Endothelial cell of umbilical vein (primary cell): ENCODE measurements around the gene ANKH. TPM values are rescaled to one million over a fixed set of nuclear protein-coding genes. Genes with fewer than 3 reads are reported as not detected.

ENCODE experiments used
- BruUV-seq: library from RNA; stranded (reverse); fragments of 400-500 nt; replicated peaks from 2 replicates; lab custom pipeline; 2021; lab: Mats Ljungman, UMichigan
- CTCF ChIA-PET: fragments of 300-600, 350-600 bp; sonication (Branson Sonifier 250); formaldehyde crosslinking; loops from one replicate; lab custom pipeline; 2021; ENCODE audit warnings: antibody characterized with exemption, inconsistent platforms; lab: Charles Lee
- POLR2A ChIA-PET: fragments of 300-600, 350-600 bp; sonication (Branson Sonifier 250); formaldehyde crosslinking; loops from one replicate; lab custom pipeline; 2021; ENCODE audit warnings: antibody characterized with exemption, inconsistent platforms; lab: Charles Lee
- DNase-seq: peaks from one replicate; pipeline ENCODE4 v3.0.0-alpha.2; 2011; ENCODE audit warnings: low read depth, low spot score
- FAIRE-seq: peaks from 2 replicates; lab custom pipeline; 2011; peaks lifted over from hg19 to GRCh38; lab: Jason Lieb, UNC
- H2AFZ ChIP-seq: 2 replicates; pipeline ENCODE4 v1.6.0; 2012; ENCODE audit warnings: low read depth, low read length, control low read depth, inconsistent platforms
- H3K27ac ChIP-seq: 2 replicates; pipeline ENCODE4 v1.5.1; 2011; ENCODE audit warnings: low read depth, mild to moderate bottlenecking, control low read depth, low read length, moderate library complexity; ENCODE audit not compliant: insufficient read depth
- H3K27me3 ChIP-seq, 2 experiments: 2 replicates each; pipeline versions ENCODE4 v1.6.0 to v1.6.1; 2011; ENCODE audit warnings: low read length in 2 of 2, mixed read lengths in 1 of 2; ENCODE audit not compliant: control insufficient read depth in 2 of 2, insufficient read depth in 2 of 2
- H3K36me3 ChIP-seq, 2 experiments: 2 replicates in 1 of 2; 3 replicates in 1 of 2; pipeline ENCODE4 v1.5.1; 2011; ENCODE audit warnings: low read length in 2 of 2, mild to moderate bottlenecking in 1 of 2, moderate library complexity in 1 of 2; ENCODE audit not compliant: control insufficient read depth in 2 of 2, insufficient read depth in 2 of 2; ENCODE audit errors: extremely low read depth in 1 of 2
- H3K4me1 ChIP-seq: 3 replicates; pipeline ENCODE4 v1.5.1; 2011; ENCODE audit warnings: mild to moderate bottlenecking, low read length; ENCODE audit not compliant: control insufficient read depth, insufficient read depth; ENCODE audit errors: extremely low read depth
- H3K4me2 ChIP-seq: 2 replicates; pipeline ENCODE4 v1.6.1; 2011; ENCODE audit warnings: low read length, control low read depth, mixed read lengths; ENCODE audit not compliant: insufficient read depth
- H3K4me3 ChIP-seq, 3 experiments: fragments of 200-600 bp in 1 of 3; sonication (generic), shearing (Covaris generic) in 1 of 3; replicated peaks in 1 of 3; 2 replicates each; pipeline ENCODE4 v1.5.1; 2011 to 2016; ENCODE audit warnings: control low read depth in 3 of 3, low read length in 3 of 3, mild to moderate bottlenecking in 2 of 3, inconsistent platforms in 1 of 3, low read depth in 1 of 3, moderate library complexity in 1 of 3; ENCODE audit not compliant: insufficient read depth in 1 of 3
- H3K79me2 ChIP-seq: 2 replicates; pipeline ENCODE4 v1.6.0; 2012; ENCODE audit warnings: low read length, inconsistent platforms; ENCODE audit not compliant: control insufficient read depth, insufficient read depth
- H3K9ac ChIP-seq: replicated peaks from 2 replicates; pipeline ENCODE3; 2011; ENCODE audit warnings: low read length, control low read depth; ENCODE audit not compliant: insufficient read depth; ENCODE audit errors: extremely low read depth
- H3K9me1 ChIP-seq: replicated peaks from 3 replicates; pipeline ENCODE4 v1.6.0; 2011; ENCODE audit warnings: mild to moderate bottlenecking, low read length; ENCODE audit not compliant: control insufficient read depth, insufficient read depth; ENCODE audit errors: extremely low read depth
- H3K9me3 ChIP-seq: replicated peaks from 2 replicates; pipeline ENCODE4 v1.5.1; 2012; ENCODE audit warnings: low read length, inconsistent platforms; ENCODE audit not compliant: control insufficient read depth, insufficient read depth
- H4K20me1 ChIP-seq: replicated peaks from 2 replicates; pipeline ENCODE3; 2011; ENCODE audit warnings: mild to moderate bottlenecking, low read length; ENCODE audit not compliant: control insufficient read depth, insufficient read depth; ENCODE audit errors: extremely low read depth
- CTCF ChIP-seq, 2 donors: IDR thresholded peaks; 1 replicate in 1 of 2; 2 replicates in 1 of 2; pipeline ENCODE4 v1.5.1; 2011; ENCODE audit warnings: low read length in 2 of 2, mild to moderate bottlenecking in 2 of 2, moderate library complexity in 2 of 2, control low read depth in 1 of 2, inconsistent platforms in 1 of 2, low read depth in 1 of 2; ENCODE audit not compliant: insufficient read depth in 1 of 2; ENCODE audit errors: extremely low read depth in 1 of 2
- EZH2 ChIP-seq: IDR thresholded peaks from 2 replicates; pipeline ENCODE4 v1.6.1; 2012; ENCODE audit warnings: borderline replicate concordance, low read depth, mild to moderate bottlenecking, moderate library complexity, low read length, inconsistent platforms; ENCODE audit not compliant: severe bottlenecking
- FOS ChIP-seq: IDR thresholded peaks from 2 replicates; pipeline ENCODE4 v1.6.1; 2011; ENCODE audit warnings: mild to moderate bottlenecking, low read length, moderate library complexity, borderline replicate concordance; ENCODE audit not compliant: insufficient read depth
- GATA2 ChIP-seq: IDR thresholded peaks from 2 replicates; pipeline ENCODE4 v1.7.0; 2011; ENCODE audit warnings: low read depth, mild to moderate bottlenecking, moderate library complexity, mixed read lengths, low read length; ENCODE audit not compliant: insufficient read length, insufficient read depth
- JUN ChIP-seq: IDR thresholded peaks from 2 replicates; pipeline ENCODE4 v1.6.1; 2011; ENCODE audit warnings: borderline replicate concordance, low read depth; ENCODE audit not compliant: insufficient read length, insufficient read depth
- MYC ChIP-seq: IDR thresholded peaks from one replicate; pipeline ENCODE4 v1.6.1; 2011; ENCODE audit warnings: mild to moderate bottlenecking, low read depth, low read length
- POLR2A ChIP-seq: IDR thresholded peaks from 2 replicates; pipeline ENCODE4 v1.6.1; 2012; ENCODE audit warnings: low read depth, mild to moderate bottlenecking, control low read depth, low read length
- POLR2AphosphoS5 ChIP-seq: IDR thresholded peaks from 2 replicates; pipeline ENCODE4 v1.6.1; 2012; ENCODE audit warnings: low read depth, mild to moderate bottlenecking, control low read depth, low read length, moderate library complexity; ENCODE audit not compliant: insufficient read depth
- dilution Hi-C: fragments of 300-500 bp; cut with MboI; formaldehyde crosslinking; loops from one replicate; pipeline ENCODE4 v1.15.0; 2019; ENCODE audit warnings: low sequenced_read_pairs; ENCODE audit not compliant: extremely low pct_ligation_motif_present
- intact Hi-C: fragments of 100-400 bp; cut with micrococcal nuclease; formaldehyde crosslinking; loops from one replicate; pipeline ENCODE4 v1.10.0; 2022
- polyA plus RNA-seq, 4 experiments: library from polyadenylated mRNA; depleted of rRNA in 3 of 4; stranded (reverse) in 3 of 4; unstranded in 1 of 4; fragments of >200 nt; gene quantifications; 2 replicates each; pipeline versions ENCODE4 v1.2.1 to v1.2.3, GENCODE V29; 2011 to 2012; ENCODE audit warnings: missing spikeins in 1 of 4
- total RNA-seq: library from RNA; stranded (reverse); gene quantifications from 2 replicates; pipeline ENCODE4 v1.2.3, GENCODE V29; 2021
- TF ChIP-seq, protein P1 (sequence below): IDR thresholded peaks from 2 replicates; pipeline ENCODE4 v1.6.1; 2011; ENCODE audit not compliant: insufficient read depth, insufficient read length

ANKH gene
- total and polyA plus RNA-seq, 2 donors (not counting 3 experiments of a cell fraction or from before 2014, with no cell fraction given): 12.7 to 31.4 TPM

GRCh38 chr5:14749579-14750101 lies 121.9 kb downstream of the ANKH start:
- Histone ChIP-seq H3K4me3 (no peak overlapping the region), H3K9me1 (no peaks in the 10 kb centered on the region), H4K20me1 (no peaks in the 10 kb centered on the region), H3K9me3 (no peaks in the 10 kb centered on the region), H3K4me1 (no peaks in the 10 kb centered on the region), H3K27me3 (no peaks in the 10 kb centered on the region), H3K79me2 (no peaks in the 10 kb centered on the region), H3K36me3 (no peaks in the 10 kb centered on the region), H3K9ac (no peak overlapping the region), H2AFZ (no peak overlapping the region), H3K4me2 (no peak overlapping the region), H3K27ac (no peak overlapping the region)
- dilution Hi-C loops (loop anchor here (25.0 kb wide), 1 partner anchor 263 kb away; no protein-coding TSS in a partner anchor), intact Hi-C loops (no loop called here)
- CTCF ChIA-PET: no interaction called here
- POLR2A ChIA-PET: no interaction called here
- TF ChIP-seq POLR2AphosphoS5: no peak
- no peak for TF ChIP-seq CTCF (IDR thresholded peaks at IDR 0.05; ENCODE audit: extremely low read depth in 1 of 2, insufficient read depth in 1 of 2, low read depth in 1 of 2, low read length in 2 of 2)
- no peak for TF ChIP-seq MYC
- no peak for TF ChIP-seq GATA2
- no peak for TF ChIP-seq POLR2A
- TF ChIP-seq JUN: no peak
- TF ChIP-seq, protein P1, sequence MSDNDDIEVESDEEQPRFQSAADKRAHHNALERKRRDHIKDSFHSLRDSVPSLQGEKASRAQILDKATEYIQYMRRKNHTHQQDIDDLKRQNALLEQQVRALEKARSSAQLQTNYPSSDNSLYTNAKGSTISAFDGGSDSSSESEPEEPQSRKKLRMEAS: no peak
- no peak for TF ChIP-seq EZH2
- no peak for TF ChIP-seq FOS
- BruUV-seq: no TSS peak
- no peak for FAIRE-seq
- DNase-seq: no peak
